GM13976 (cell line): ENCODE results near the gene FOXA3.

Experiments
- DNase-seq: peaks from one replicate; pipeline ENCODE4 v3.0.0; 2012; ENCODE audit warnings: low spot score
- in situ Hi-C: fragments of 300-500 bp; cut with MboI; formaldehyde crosslinking; loops from one replicate; pipeline ENCODE4 v1.12.0; 2022; ENCODE audit warnings: low sequenced_read_pairs, mixed read lengths, inconsistent platforms; ENCODE audit not compliant: unreplicated experiment
- TF ChIP-seq, protein P1 (sequence below): IDR thresholded peaks from 2 replicates; pipeline ENCODE4 v1.5.1; 2012; ENCODE audit warnings: borderline replicate concordance, mild to moderate bottlenecking; ENCODE audit not compliant: insufficient read depth; ENCODE audit errors: extremely low read depth, missing control alignments, control extremely low read depth

Gene FOXA3

DNA sequence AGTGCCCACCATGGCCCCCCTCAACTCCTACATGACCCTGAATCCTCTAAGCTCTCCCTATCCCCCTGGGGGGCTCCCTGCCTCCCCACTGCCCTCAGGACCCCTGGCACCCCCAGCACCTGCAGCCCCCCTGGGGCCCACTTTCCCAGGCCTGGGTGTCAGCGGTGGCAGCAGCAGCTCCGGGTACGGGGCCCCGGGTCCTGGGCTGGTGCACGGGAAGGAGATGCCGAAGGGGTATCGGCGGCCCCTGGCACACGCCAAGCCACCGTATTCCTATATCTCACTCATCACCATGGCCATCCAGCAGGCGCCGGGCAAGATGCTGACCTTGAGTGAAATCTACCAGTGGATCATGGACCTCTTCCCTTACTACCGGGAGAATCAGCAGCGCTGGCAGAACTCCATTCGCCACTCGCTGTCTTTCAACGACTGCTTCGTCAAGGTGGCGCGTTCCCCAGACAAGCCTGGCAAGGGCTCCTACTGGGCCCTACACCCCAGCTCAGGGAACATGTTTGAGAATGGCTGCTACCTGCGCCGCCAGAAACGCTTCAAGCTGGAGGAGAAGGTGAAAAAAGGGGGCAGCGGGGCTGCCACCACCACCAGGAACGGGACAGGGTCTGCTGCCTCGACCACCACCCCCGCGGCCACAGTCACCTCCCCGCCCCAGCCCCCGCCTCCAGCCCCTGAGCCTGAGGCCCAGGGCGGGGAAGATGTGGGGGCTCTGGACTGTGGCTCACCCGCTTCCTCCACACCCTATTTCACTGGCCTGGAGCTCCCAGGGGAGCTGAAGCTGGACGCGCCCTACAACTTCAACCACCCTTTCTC, 8.2 kb downstream of the FOXA3 start:
- DNase-seq, result no peak
- TF ChIP-seq, protein P1, sequence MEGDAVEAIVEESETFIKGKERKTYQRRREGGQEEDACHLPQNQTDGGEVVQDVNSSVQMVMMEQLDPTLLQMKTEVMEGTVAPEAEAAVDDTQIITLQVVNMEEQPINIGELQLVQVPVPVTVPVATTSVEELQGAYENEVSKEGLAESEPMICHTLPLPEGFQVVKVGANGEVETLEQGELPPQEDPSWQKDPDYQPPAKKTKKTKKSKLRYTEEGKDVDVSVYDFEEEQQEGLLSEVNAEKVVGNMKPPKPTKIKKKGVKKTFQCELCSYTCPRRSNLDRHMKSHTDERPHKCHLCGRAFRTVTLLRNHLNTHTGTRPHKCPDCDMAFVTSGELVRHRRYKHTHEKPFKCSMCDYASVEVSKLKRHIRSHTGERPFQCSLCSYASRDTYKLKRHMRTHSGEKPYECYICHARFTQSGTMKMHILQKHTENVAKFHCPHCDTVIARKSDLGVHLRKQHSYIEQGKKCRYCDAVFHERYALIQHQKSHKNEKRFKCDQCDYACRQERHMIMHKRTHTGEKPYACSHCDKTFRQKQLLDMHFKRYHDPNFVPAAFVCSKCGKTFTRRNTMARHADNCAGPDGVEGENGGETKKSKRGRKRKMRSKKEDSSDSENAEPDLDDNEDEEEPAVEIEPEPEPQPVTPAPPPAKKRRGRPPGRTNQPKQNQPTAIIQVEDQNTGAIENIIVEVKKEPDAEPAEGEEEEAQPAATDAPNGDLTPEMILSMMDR, result no peak
- in situ Hi-C loops, result no loop called here

DNA sequence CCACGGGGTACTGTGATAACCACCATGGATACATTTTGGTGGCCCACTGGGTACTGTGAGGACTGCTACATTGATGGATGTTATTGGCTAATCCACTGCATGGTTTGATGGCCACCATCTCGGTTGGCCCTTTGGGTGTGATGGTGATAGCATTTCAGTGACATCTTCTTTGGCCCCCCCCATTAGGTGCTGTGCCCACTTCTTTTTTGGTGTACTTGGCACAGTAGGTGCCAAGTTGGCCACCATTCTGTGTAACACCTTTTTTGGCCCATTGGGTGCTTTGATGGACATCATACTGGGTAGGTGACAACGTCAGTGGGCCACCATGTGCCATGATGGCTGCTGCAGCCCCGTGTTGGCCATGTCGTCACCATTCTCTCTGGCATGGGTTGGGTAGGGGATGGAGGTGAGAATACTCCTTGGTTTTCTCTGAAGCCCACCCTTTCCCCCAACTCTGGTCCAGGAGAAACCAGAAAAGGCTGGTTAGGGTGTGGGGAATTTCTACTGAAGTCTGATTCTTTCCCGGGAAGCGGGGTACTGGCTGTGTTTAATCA, 9.2 kb downstream of the FOXA3 start:
- no peak for DNase-seq
- TF ChIP-seq, protein P1, result no peak
- in situ Hi-C loops, result no loop called here

DNA sequence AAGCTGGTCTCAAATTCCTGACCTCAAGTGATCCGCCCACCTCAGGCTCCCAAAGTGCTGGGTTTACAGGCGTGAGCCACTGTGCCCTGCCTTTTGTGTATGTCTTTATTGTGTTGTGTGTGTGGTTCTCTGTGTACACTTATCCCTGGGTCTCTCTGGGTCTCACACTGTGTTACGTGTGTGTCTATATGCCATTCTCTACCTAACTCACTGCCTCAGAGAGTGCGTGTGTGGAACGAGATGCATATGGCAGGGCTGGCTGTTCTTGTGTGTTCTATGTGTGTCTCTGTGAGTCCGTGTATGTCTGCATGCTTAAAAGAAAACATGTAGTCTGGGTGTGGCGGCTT, 10.5 kb downstream of the FOXA3 start:
- TF ChIP-seq, protein P1, result no peak
- no peak for DNase-seq
- in situ Hi-C loops, result no loop called here

DNA sequence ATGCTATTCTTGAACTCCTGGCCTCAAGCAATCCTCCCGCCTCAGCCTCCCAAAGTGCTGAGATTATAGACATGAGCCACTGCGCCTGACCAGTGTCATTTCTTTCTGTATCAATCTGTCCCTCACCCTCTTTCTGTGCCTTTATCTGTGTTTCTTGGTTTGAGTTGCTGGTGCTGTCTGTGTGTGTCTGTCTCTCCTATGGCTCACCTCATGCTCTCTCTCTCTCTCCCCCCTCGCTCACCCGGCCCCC, 12.0 kb downstream of the FOXA3 start:
- in situ Hi-C loops, result no loop called here
- no peak for DNase-seq
- TF ChIP-seq, protein P1, result no peak

DNA sequence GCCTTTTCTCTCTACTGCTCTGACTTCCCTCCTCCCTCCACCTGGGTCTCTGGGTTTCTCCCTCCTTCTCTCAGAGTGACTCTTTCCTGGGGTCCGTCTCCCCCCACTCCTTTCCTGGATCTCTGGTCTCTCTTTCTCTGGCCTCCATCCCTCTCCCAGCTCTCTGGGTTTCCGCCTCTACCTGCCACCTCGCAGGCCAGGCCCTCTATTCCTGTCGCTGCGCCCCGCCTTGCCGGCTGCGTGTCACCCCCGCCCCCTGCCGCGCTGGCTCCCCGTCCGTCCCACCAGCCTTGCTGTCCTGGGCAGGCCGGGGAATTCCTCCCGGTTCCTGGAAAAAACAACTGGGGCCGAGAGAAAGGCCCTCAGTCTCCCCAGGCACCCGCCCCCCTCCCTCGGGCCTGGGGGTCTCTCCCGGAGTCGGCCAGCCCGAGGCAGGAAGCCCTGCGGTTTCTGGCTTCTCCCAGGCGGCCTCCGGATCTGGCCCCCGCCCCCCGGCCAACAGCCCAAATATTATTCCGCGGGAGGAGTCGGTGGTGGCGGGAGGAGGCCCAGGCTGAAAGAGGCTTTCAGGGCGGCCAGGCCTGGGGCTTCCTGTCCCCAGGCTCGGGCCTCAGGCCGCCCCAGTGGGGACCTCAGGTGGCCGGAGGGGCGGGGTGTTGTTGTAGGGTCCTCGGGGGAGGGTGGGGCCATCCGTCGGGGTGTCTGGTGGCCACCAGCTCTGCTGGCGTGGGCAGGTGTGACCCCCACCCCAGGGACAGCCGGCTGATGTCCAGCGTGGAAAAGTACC, 12.5 kb downstream of the FOXA3 start:
- peak; percentile 76 for DNase-seq
- in situ Hi-C loops, result no loop called here
- TF ChIP-seq, protein P1, result no peak

DNA sequence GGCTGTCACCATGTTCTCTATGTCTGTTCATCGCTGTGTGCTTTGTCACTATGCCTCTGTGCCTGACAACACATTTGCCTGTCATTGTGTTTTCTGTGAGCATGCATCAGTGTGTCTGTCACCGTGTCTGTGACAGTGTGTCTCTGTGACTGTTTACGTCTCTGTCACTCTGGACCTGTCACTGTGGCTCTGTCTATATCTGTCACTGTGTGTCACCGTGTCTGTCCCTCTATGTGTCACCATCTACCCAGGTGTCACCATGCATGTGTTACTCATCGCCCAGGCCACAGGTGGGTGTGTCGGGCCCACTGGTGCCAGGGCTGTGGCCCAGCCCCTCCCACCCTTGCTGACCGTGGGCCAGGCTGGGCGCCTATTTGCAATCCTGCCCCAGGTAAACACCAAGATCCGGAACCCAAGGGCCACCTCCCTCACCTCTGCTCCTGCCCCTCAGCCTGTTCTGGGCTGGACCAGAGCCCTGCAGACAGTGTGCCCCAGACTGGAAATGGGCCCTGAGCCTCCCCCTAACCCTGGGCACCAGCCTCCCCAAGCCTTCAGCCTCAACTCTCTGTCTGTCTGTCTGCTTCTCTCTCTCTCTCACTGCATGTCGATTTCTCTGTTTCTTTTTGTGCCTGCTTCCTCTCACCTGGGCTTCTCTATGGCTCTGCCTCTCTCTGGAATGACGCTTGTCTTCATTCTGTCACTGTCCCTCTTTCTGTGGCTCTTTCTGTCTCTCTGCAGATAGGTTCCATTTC, 14.1 kb downstream of the FOXA3 start:
- no peak for DNase-seq
- in situ Hi-C loops, result no loop called here
- TF ChIP-seq, protein P1, result no peak
